Stimulated activated CD8-positive, alpha-beta memory T cell treated with anti-CD3 and anti-CD28 coated beads, Interleukin-7, amount 100 ng/mL, for 48 hours (primary cell): ENCODE measurements around the gene GABARAPL2.
"Not testable (repeated sequence)": the region's sequence is repeated elsewhere in the genome, so short reads cannot be mapped to it uniquely, and the experiment has no call there.

Source experiments
- DNase-seq, 2 donors: peaks; one replicate each; pipeline ENCODE4 v3.0.0-alpha.2; 2020; ENCODE audit warnings: low read depth in 1 of 2; ENCODE audit errors: extremely low read depth in 1 of 2

Gene GABARAPL2

GRCh38 chr16:75566040-75566757 is at the start of gene GABARAPL2:
Gene GABARAPL2 (plus strand): TSS chr16:75566379. CDS start chr16:75566487, 108 bp downstream.
- peak; percentile 68 to 77 for DNase-seq

GRCh38 chr16:75519175-75519574 is 47.0 kb upstream of the GABARAPL2 start:
- DNase-seq = no peak

GRCh38 chr16:75526032-75526790 is 40.0 kb upstream of the GABARAPL2 start:
- no peak for DNase-seq

GRCh38 chr16:75527825-75528299 is 38.3 kb upstream of the GABARAPL2 start:
- DNase-seq = no peak

GRCh38 chr16:75529056-75529905 is 36.9 kb upstream of the GABARAPL2 start:
- no peak for DNase-seq

- DNase-seq = no peak
Observed at GRCh38 chr16:75529959-75530358, 36.2 kb upstream of the GABARAPL2 start.

- DNase-seq = no peak
Observed at GRCh38 chr16:75532142-75532765, 33.9 kb upstream of the GABARAPL2 start.

- no peak for DNase-seq
Observed at GRCh38 chr16:75532791-75533190, 33.4 kb upstream of the GABARAPL2 start.

GRCh38 chr16:75534560-75535205 is 31.5 kb upstream of the GABARAPL2 start:
- DNase-seq = no peak

GRCh38 chr16:75535211-75535843 is 30.9 kb upstream of the GABARAPL2 start:
- no peak for DNase-seq

GRCh38 chr16:75535901-75536300 is 30.3 kb upstream of the GABARAPL2 start, which contains the start of gene CHST5:
Gene CHST5 (minus strand): TSS chr16:75536108. CDS start chr16:75530384, 5,724 bp downstream.
- no peak for DNase-seq

- no peak for DNase-seq
Observed at GRCh38 chr16:75537776-75538175, 28.4 kb upstream of the GABARAPL2 start.

GRCh38 chr16:75538882-75539565 is 27.2 kb upstream of the GABARAPL2 start:
- not testable (repeated sequence) for DNase-seq

- no peak for DNase-seq
Observed at GRCh38 chr16:75541236-75541635, 24.9 kb upstream of the GABARAPL2 start.

- not testable (repeated sequence) for DNase-seq
Observed at GRCh38 chr16:75542462-75542861, 23.7 kb upstream of the GABARAPL2 start.

- DNase-seq = not testable (repeated sequence)
Observed at GRCh38 chr16:75545879-75546278, 20.3 kb upstream of the GABARAPL2 start.

- no peak for DNase-seq
Observed at GRCh38 chr16:75546293-75546692, 19.9 kb upstream of the GABARAPL2 start.

- DNase-seq = not testable (repeated sequence)
Observed at GRCh38 chr16:75548456-75548855, 17.7 kb upstream of the GABARAPL2 start.

- DNase-seq = no peak
Observed at GRCh38 chr16:75550211-75550662, 15.9 kb upstream of the GABARAPL2 start.
